Measurements from ENCODE around the gene SUSD6. TPM values are rescaled to one million over a fixed set of nuclear protein-coding genes. Genes with fewer than 3 reads are reported as not detected.
A peak's percentile ranks its signal among the peaks of the same experiment; 100 is the strongest.
"Not testable (repeated sequence)": the region's sequence is repeated elsewhere in the genome, so short reads cannot be mapped to it uniquely, and the experiment has no call there.

SUSD6 gene
- total RNA-seq, 1 donor from 2014 or later: 23.9 TPM

- DNase-seq: no peak
- H3K4me1 ChIP-seq: peaks cover 54% of the 10 kb centered on the region
- no peak overlapping the region for H3K27ac ChIP-seq (replicated peaks)
- no peaks in the 10 kb centered on the region for H3K9me3 ChIP-seq (replicated peaks)
- no peaks in the 10 kb centered on the region for H3K27me3 ChIP-seq (ENCODE audit: low read depth)
- TF ChIP-seq CTCF (IDR thresholded peaks at IDR 0.05; ENCODE audit: borderline replicate concordance): no peak
- no peaks in the 10 kb centered on the region for H3K36me3 ChIP-seq
- no peak overlapping the region for H3K4me3 ChIP-seq
- intact Hi-C loops (cut with micrococcal nuclease): no loop called here
Measured at GRCh38 chr14:69720912-69721311, 109.5 kb downstream of the SUSD6 start.

- peak; percentile 85 for DNase-seq
- Histone ChIP-seq H3K4me3 (peak overlapping the region; percentile 62), H3K27ac (replicated peaks) (peak overlapping the region; percentile 76), H3K36me3 (no peaks in the 10 kb centered on the region), H3K27me3 (ENCODE audit: low read depth) (no peaks in the 10 kb centered on the region), H3K9me3 (replicated peaks) (no peaks in the 10 kb centered on the region), H3K4me1 (peaks cover 27% of the 10 kb centered on the region)
- TF ChIP-seq CTCF (IDR thresholded peaks at IDR 0.05; ENCODE audit: borderline replicate concordance): peak; percentile 99
- intact Hi-C loops (cut with micrococcal nuclease): loop anchor here (5.0 kb wide), 2 partner anchors 125 to 140 kb away; no protein-coding TSS in a partner anchor
Measured at GRCh38 chr14:69726761-69727511, 115.5 kb downstream of the SUSD6 start.

GRCh38 chr14:69727860-69728259 lies 116.5 kb downstream of the SUSD6 start:
- no peaks in the 10 kb centered on the region for H3K9me3 ChIP-seq (replicated peaks)
- no peak overlapping the region for H3K4me3 ChIP-seq
- TF ChIP-seq CTCF (IDR thresholded peaks at IDR 0.05; ENCODE audit: borderline replicate concordance): no peak
- intact Hi-C loops (cut with micrococcal nuclease): loop anchor here (5.0 kb wide), 2 partner anchors 126 to 141 kb away; no protein-coding TSS in a partner anchor
- H3K36me3 ChIP-seq: no peaks in the 10 kb centered on the region
- peaks cover 27% of the 10 kb centered on the region for H3K4me1 ChIP-seq
- no peaks in the 10 kb centered on the region for H3K27me3 ChIP-seq (ENCODE audit: low read depth)
- H3K27ac ChIP-seq (replicated peaks): peak overlapping the region; percentile 40
- no peak for DNase-seq

GRCh38 chr14:69731919-69732598 lies 120.7 kb downstream of the SUSD6 start:
- DNase-seq: not testable (repeated sequence)

GRCh38 chr14:69736405-69736804 lies 125.0 kb downstream of the SUSD6 start:
- H3K9me3 ChIP-seq (replicated peaks); H3K4me1 ChIP-seq; DNase-seq; H3K27ac ChIP-seq (replicated peaks); H3K36me3 ChIP-seq; H3K4me3 ChIP-seq; intact Hi-C loops (cut with micrococcal nuclease): not testable (repeated sequence)
- peaks cover 12% of the 10 kb centered on the region for H3K27me3 ChIP-seq (ENCODE audit: low read depth)

More at GRCh38 chr14:69731919-69732598, 120.7 kb downstream of the SUSD6 start:
- Histone ChIP-seq H3K27me3 (ENCODE audit: low read depth) (peaks cover 12% of the 10 kb centered on the region), H3K4me1 (peaks cover 20% of the 10 kb centered on the region)
- H3K27ac ChIP-seq (replicated peaks); intact Hi-C loops (cut with micrococcal nuclease); H3K36me3 ChIP-seq; H3K9me3 ChIP-seq (replicated peaks); H3K4me3 ChIP-seq: not testable (repeated sequence)

GRCh38 chr14:69741055-69741454 lies 129.7 kb downstream of the SUSD6 start:
- Histone ChIP-seq H3K9me3 (replicated peaks) (peaks cover 15% of the 10 kb centered on the region), H3K4me1 (no peaks in the 10 kb centered on the region), H3K4me3 (no peak overlapping the region), H3K36me3 (no peaks in the 10 kb centered on the region), H3K27ac (replicated peaks) (no peak overlapping the region), H3K27me3 (ENCODE audit: low read depth) (no peaks in the 10 kb centered on the region)
- no peak for DNase-seq
- intact Hi-C loops (cut with micrococcal nuclease): no loop called here
- no peak for TF ChIP-seq CTCF (IDR thresholded peaks at IDR 0.05; ENCODE audit: borderline replicate concordance)

Data from left ventricle myocardium inferior (tissue), 1 donor.